Measurements from ENCODE around the gene ING1.

Gene ING1

DNA sequence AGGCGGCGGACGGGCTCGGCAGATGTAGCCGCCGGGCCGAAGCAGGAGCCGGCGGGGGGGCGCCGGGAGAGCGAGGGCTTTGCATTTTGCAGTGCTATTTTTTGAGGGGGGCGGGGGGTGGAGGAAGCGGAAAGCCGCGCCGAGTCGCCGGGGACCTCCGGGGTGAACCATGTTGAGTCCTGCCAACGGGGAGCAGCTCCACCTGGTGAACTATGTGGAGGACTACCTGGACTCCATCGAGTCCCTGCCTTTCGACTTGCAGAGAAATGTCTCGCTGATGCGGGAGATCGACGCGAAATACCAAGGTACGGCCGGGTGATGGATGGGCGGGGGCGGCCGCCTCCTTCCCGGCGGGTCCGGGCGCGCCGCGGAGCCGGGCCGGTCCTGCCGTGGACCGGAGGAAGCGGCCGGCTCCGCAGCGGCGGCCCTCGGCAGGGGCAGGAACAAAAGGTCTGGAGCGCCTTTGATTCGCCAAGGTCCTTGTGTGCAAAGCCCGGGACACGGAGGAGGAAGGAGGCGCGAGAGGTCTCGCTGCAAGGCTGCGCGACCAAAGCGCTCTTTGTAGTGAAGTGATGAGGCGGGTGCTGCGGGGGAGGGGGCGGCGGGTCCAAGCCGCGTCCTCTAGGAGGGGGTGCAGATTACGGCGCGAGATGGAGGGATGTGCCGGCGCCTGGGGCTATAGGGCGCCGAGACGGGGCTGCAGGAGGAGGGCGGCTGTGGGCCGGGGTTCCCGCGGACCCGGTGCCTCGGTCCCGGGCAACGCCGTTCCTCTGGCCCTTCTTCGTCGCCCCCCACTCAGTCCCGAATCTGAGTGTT is 689 bp downstream of the ING1 start:
- Histone ChIP-seq H4K20me1 (ENCODE audit: insufficient read depth, low read length, poor library complexity, severe bottlenecking) (peaks cover 35% of the 10 kb centered on the region), H3K27me3 (ENCODE audit: insufficient read depth, low read length, poor library complexity, severe bottlenecking) (no peaks in the 10 kb centered on the region), H3K9me3 (ENCODE audit: insufficient read depth, low read depth, low read length) (no peaks in the 10 kb centered on the region), H3K4me2 (ENCODE audit: low read depth, low read length, poor library complexity, severe bottlenecking) (peak overlapping the region; percentile 63), H2AFZ (ENCODE audit: low read length) (no peak overlapping the region), H3K4me3 (ENCODE audit: low read length, poor library complexity, severe bottlenecking) (peak overlapping the region; percentile 80), H3K79me2 (ENCODE audit: insufficient read depth, low read length) (peaks cover 63% of the 10 kb centered on the region), H3K9me2 (replicated peaks; ENCODE audit: low read depth, low read length) (no peaks in the 10 kb centered on the region), H3K4me1 (ENCODE audit: insufficient read depth, low read length, poor library complexity, severe bottlenecking) (peaks cover 30% of the 10 kb centered on the region), H3K36me3 (ENCODE audit: insufficient read depth, low read length) (peaks cover 2% of the 10 kb centered on the region; the same call in 1 of the 2 replicates), H3F3A (ENCODE audit: low read depth) (0 out of 2 replicates have a peak, but pooled peaks cover 2% of the 10 kb centered on the region), H3K9ac (ENCODE audit: low read depth, low read length, poor library complexity, severe bottlenecking) (peak overlapping the region; percentile 93)
- TF ChIP-seq, protein P1, sequence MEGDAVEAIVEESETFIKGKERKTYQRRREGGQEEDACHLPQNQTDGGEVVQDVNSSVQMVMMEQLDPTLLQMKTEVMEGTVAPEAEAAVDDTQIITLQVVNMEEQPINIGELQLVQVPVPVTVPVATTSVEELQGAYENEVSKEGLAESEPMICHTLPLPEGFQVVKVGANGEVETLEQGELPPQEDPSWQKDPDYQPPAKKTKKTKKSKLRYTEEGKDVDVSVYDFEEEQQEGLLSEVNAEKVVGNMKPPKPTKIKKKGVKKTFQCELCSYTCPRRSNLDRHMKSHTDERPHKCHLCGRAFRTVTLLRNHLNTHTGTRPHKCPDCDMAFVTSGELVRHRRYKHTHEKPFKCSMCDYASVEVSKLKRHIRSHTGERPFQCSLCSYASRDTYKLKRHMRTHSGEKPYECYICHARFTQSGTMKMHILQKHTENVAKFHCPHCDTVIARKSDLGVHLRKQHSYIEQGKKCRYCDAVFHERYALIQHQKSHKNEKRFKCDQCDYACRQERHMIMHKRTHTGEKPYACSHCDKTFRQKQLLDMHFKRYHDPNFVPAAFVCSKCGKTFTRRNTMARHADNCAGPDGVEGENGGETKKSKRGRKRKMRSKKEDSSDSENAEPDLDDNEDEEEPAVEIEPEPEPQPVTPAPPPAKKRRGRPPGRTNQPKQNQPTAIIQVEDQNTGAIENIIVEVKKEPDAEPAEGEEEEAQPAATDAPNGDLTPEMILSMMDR (conservative IDR thresholded peaks at IDR 0.05; ENCODE audit: low read length): peak; percentile 35
- TF ChIP-seq EZH2phosphoT487 (IDR thresholded peaks at IDR 0.05; ENCODE audit: borderline replicate concordance): no peak

DNA sequence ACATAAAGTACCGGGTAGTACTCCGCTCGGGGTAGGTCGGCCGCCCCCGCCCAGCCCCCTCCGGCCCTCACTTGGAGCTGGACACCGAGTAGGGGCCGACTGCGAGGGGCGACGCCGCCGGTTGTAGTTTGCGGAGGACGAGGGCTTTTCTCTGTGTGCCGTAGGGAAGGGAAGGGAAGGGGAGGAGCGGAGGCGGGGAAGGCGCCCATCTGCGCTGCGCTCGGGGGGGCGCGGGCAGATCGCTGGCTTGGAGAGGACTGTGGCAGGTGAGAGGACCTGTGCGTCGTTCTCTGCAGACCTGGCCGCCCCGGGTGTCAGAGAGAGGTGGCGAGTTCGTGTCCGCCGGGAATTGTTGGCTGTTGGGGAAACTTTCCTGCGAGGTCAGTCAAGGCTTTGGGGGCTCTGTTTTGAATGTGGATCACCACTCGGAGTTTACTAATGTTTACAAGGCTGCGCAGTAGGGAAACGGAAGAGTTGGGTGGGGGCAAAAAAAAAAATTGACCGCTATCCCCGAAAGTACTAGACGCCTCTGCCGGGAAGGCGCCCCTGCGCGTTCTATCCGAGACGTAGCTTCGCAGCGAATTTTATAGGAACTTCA is 1.4 kb downstream of the ING1 start:
- H3K27me3 ChIP-seq (ENCODE audit: insufficient read depth, low read length, poor library complexity, severe bottlenecking): no peaks in the 10 kb centered on the region
- no peaks in the 10 kb centered on the region for H3K9me2 ChIP-seq (replicated peaks; ENCODE audit: low read depth, low read length)
- no peak overlapping the region for H2AFZ ChIP-seq (ENCODE audit: low read length)
- H3K9me3 ChIP-seq (ENCODE audit: insufficient read depth, low read depth, low read length): no peaks in the 10 kb centered on the region
- peak overlapping the region; percentile 93 for H3K9ac ChIP-seq (ENCODE audit: low read depth, low read length, poor library complexity, severe bottlenecking)
- H3K4me3 ChIP-seq (ENCODE audit: low read length, poor library complexity, severe bottlenecking): peak overlapping the region; percentile 80
- H3K4me2 ChIP-seq (ENCODE audit: low read depth, low read length, poor library complexity, severe bottlenecking): peak overlapping the region; percentile 63
- peaks cover 30% of the 10 kb centered on the region for H3K4me1 ChIP-seq (ENCODE audit: insufficient read depth, low read length, poor library complexity, severe bottlenecking)
- TF ChIP-seq EZH2phosphoT487 (IDR thresholded peaks at IDR 0.05; ENCODE audit: borderline replicate concordance): no peak
- TF ChIP-seq, protein P1 (conservative IDR thresholded peaks at IDR 0.05; ENCODE audit: low read length): no peak; the same call in 1 of the 2 replicates
- H3K79me2 ChIP-seq (ENCODE audit: insufficient read depth, low read length): peaks cover 70% of the 10 kb centered on the region
- 0 out of 2 replicates have a peak, but pooled peaks cover 2% of the 10 kb centered on the region for H3F3A ChIP-seq (ENCODE audit: low read depth)
- H4K20me1 ChIP-seq (ENCODE audit: insufficient read depth, low read length, poor library complexity, severe bottlenecking): peaks cover 42% of the 10 kb centered on the region
- peaks cover 10% of the 10 kb centered on the region; the same call in 1 of the 2 replicates for H3K36me3 ChIP-seq (ENCODE audit: insufficient read depth, low read length)

DNA sequence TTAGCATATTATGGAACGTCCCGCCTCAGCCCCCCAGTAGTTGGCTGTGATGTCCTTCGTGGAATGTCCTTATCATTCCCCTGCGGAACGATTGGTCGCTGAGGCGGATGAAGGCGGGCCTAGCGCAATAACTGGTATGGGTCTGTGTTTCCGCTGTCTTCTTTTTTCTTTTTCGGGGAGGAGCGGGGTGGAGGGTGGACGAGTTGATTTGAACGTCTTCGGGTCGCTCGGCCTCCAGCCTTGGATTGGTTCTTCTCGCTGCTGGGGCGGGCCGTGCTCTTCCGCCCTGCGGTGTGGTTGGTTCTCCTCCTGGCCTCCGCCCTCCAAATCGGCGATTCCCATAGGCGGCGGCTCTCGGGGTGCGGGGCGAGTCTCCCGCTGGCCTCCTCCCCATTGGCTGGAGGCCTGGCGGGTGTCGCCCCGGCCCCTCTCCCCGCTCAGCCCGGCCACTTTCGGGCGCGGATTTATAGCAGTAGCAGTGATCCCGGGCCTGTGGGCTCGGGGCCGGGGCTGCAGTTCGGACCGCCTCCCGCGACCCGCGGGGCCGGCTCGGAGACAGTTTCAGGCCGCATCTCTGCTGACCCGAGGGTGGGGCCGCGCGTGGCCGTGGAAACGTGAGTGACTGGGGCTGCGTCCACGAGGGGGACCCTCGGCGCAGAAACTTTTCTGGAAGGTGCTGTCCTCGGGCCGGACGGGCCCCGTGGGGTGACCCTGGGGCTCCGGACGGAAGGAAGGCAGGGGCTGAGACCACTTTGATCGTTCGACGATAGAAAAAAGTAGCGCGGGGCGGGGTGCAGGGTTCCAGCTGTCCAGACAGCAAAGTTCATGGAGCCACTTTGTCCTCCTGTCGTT is 2.1 kb downstream of the ING1 start:
- Histone ChIP-seq H3K4me1 (ENCODE audit: insufficient read depth, low read length, poor library complexity, severe bottlenecking) (peaks cover 30% of the 10 kb centered on the region), H2AFZ (ENCODE audit: low read length) (peak overlapping the region; percentile 39), H3K27me3 (ENCODE audit: insufficient read depth, low read length, poor library complexity, severe bottlenecking) (no peaks in the 10 kb centered on the region), H3K9ac (ENCODE audit: low read depth, low read length, poor library complexity, severe bottlenecking) (peak overlapping the region; percentile 93), H4K20me1 (ENCODE audit: insufficient read depth, low read length, poor library complexity, severe bottlenecking) (peaks cover 48% of the 10 kb centered on the region), H3K4me2 (ENCODE audit: low read depth, low read length, poor library complexity, severe bottlenecking) (peak overlapping the region; percentile 78), H3F3A (ENCODE audit: low read depth) (0 out of 2 replicates have a peak, but pooled peaks cover 2% of the 10 kb centered on the region), H3K79me2 (ENCODE audit: insufficient read depth, low read length) (peaks cover 74% of the 10 kb centered on the region), H3K36me3 (ENCODE audit: insufficient read depth, low read length) (peaks cover 15% of the 10 kb centered on the region; the same call in 1 of the 2 replicates), H3K4me3 (ENCODE audit: low read length, poor library complexity, severe bottlenecking) (peak overlapping the region; percentile 92), H3K9me3 (ENCODE audit: insufficient read depth, low read depth, low read length) (no peaks in the 10 kb centered on the region), H3K9me2 (replicated peaks; ENCODE audit: low read depth, low read length) (no peaks in the 10 kb centered on the region)
- TF ChIP-seq, protein P1 (conservative IDR thresholded peaks at IDR 0.05; ENCODE audit: low read length): peak; percentile 41
- TF ChIP-seq EZH2phosphoT487 (IDR thresholded peaks at IDR 0.05; ENCODE audit: borderline replicate concordance): no peak

Measured in Loucy (cell line).